HG03442 (cell line): Measurements from ENCODE around the gene PRR33.
"Not testable (repeated sequence)": the region's sequence is repeated elsewhere in the genome, so short reads cannot be mapped to it uniquely, and the experiment has no call there.

Experiments used
- ATAC-seq: cut with Tn5 transposase; IDR thresholded peaks from one replicate; pipeline ENCODE4 v1.9.1; 2021; ENCODE audit warnings: mild to moderate bottlenecking, moderate library complexity; ENCODE audit not compliant: unreplicated experiment

Gene PRR33

DNA sequence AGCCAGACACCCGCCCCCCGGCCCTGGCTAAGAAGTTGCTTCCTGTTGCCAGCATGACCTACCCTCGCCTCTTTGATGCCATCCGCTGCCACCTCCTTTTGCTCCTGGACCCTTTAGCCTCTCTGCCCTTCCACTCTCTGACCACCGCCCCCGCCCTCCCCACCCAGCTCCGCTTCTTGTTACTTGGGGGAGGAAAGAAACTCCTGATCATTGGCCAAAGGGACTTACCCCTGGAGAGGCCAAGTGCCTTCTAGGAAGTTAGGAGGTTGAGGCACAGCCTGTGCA is at the start of gene PRR33:
Gene PRR33 (minus strand): TSS at position 65 of the 285 bp plus-strand sequence. CDS start 1,311 bp downstream, outside the sequence.
- no peak for ATAC-seq

DNA sequence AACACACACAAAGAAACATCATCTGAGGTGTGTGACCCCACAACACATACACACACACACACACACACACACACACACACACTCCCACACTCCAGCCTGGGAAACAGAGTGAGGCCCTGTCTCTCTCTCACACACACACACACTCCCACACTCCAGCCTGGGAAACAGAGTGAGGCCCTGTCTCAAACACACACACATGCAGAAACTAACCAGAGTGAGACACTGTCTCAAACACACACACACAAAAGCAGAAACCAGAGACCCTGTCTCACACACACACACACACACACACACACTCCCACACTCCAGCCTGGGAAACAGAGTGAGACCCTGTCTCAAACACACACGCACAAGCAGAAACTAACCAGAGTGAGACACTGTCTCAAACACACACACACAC is 48.1 kb upstream of the PRR33 start:
- not testable (repeated sequence) for ATAC-seq

DNA sequence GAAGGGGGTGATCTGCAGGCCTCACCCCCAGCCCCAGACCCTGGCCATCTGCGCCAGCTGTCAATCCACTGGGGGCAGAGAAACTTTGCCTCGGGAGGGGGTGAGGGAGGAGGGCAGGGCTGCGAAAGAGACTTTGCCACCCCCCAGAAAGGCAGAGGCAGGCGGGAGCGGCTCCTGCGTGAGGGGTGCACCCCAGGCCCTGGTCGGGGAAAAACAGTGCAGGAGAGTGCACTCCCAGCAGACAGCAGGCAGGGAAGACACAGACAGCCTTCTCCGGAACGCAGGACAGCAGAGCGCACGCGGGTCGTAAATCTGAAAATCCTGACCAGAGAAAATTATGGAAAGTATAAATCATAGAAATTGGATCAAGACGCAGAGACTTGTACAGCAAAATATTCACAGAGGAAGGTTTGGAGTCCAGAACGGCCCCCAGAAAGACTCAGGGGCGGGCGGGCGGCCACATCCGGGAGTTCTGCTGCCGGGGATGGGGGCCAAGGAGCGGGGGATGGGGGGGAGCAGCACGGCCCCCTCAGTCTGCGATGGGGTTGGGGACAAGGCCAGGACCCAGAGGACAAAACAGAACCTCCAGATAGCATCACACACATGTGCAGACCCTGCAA is 47.4 kb upstream of the PRR33 start:
- ATAC-seq = no peak

DNA sequence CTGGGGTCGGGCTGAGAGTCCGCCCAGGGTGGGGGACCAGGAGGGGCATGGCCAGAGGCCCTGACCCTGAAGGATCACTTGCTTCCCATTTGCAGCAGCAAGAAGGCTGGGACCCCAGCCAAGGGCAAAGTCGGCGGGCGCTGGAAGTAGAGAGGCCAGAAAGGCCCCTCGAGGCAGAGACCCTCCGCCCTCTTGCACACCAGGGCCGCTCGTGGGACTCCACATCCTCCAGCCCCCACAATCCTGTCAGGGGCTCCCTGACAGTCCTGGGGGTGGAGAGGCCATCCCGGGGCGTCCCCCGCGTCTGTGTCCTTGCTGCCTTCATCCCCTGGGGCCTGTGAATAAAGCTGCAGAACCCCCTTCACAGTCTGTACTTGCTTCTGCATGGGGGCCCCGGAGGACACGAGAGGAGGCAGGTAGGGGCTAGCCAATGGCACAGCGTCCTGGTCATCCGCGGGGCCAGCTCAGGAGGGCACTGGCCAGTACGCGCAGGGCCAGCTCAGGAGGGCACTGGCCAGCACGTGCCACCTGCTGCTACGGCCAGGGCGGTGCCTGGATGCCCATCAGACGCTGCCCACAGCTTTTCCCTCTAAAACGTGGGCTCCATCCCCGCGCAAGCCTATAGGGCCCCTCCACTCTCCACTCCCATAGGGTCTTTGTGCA is 46.8 kb upstream of the PRR33 start:
- ATAC-seq = no peak

DNA sequence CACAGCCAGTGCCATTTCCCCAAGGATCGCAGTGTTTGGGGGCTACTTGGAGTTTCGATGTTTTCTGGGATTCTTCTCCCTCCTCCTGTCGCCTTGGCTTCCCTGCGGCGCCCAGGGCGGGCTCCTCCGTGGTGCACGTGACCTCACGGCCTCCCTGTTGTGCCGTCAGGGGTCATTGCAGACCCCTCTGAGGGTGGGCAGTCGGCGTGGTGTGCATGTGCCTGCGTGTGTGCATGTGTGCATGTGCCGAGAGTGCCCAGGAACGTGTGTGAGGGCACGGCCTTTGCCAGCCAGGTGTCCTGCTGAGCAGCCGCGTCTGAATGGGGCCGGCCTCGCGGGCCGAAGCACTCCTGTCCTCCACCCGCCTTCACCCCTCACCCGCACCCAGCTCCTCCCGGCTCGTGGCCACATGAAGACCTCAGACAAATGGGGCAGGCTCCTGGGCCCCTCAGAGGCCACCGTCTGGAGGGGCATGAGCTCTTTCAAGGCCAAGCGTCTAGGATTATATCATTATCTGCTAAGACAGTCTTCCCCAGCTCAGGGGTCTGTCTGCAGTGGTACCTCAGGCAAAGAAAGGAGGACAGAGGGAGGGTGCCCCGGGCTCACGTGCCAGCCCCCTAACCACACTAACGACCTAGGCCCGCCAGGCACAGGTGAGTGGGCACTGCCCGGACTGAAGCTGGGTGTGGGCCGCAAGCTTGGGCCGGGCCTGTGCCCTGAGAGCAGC is 46.1 kb upstream of the PRR33 start:
- ATAC-seq = no peak

DNA sequence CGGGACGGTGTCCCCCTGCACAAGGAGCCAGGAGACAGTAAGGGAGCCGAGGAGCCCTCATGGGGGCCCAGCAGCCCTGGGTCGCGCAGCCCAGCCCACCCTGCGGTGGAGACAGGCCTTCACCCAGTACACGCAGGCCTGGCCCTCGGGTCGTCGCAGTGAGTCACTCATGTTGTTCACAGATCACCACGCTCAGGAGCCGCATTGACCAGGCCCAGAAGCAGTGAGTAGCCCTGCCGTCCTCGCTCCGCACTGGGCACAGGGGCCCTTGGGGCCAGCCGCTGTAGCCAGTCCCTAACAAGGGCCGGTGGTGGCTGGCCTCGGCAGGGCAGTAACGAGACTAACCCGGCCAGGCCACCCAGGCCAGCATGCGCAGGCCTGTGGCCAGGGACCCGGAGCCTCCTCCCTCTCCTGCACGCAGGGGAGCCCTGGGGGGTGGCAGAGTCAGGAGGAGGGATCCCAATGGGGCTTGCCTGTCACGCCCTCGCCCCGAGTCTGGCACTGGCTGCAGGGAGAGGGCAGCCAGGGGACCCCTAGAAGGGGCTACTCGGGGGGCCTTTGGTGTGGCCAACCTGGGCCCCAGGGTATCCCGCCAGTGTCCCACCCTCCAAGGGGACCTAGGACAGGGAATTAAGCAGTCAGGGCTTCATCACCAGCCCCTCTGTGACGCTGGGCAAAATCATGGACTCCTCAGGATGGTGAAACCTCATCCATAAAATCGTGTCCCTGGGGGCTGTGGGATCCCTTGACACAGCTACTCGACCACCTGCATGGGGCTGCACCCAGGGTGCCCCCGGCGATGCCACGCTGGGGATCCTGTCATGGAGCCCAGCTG is 45.3 kb upstream of the PRR33 start:
- no peak for ATAC-seq

DNA sequence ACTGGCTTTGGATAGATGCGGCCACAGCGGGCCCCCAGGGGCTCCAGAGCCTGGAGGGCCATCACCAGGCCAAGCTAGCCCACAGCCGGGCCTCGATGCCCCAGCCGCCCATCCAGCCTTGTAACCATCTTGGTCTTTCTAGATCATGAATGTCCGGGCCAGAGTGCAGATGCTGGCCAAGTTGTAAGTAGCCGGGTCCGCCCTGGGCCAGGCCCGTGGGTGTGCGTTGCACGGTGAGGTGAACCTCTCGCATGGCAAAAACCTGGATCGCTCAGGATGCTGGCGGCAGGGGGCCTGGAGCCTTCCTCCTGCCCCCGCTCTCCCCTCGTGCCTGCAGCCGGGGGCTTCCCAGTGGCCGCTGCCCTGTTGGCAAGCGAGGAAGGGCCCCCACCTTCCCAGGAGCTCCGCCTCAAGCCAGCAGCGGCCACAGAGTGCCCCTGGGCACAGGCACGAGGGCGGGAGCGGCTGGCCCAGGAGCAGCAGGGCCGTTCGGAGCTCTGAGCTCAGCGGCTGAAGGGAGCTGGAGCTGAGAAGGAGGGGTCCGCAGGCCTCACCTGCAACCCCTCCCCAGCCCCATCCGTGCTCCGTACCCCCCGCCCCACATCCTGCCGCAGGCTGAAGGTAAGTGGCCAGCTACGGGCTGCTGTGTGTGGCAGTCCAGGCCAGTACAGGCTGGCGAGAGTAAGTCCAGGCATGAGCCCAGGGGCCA is 44.5 kb upstream of the PRR33 start:
- ATAC-seq = no peak

DNA sequence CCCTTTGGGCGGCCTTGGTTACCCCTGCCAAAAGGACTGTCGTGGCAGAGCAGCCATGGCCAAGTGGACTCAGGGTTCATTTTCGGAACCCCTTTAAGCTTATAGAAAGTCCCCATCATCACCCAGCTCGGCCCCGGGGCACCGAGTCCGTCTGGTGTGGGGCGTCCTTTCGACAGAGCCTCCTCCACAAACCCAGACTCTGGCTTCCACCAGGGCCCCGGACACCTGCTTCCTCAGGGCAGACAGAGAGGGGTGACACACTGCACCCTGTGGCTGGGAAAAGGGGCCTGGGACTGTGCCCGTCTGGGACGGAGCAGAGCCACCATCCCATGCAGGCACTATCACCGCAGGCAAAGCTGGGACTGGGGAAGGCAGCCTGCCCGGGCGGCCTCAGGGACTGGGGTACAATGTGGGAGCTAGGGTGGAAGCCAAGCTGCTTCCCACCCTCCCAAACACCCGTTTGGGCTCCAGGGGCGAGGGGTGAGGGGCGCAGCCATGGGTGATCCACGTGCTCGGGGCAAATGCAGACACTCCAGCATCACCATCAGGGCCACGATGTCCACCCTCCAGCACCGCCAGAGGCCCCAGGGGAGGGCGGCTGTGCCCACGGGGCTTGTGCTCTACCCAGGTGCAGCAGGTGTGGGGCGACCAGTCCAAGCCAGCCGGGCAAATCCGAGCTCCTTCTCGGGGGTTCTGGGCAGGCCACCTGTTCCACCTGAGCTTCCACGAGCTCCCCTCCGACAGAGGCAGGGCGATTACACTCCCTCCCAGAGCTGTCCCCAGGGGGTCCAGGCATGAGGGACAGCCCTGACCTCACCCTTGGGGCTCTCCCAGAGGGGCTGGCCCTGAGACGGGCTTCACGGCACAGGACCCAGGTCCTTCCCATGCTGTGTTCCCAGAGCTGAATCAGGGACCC is 43.7 kb upstream of the PRR33 start:
- no peak for ATAC-seq

DNA sequence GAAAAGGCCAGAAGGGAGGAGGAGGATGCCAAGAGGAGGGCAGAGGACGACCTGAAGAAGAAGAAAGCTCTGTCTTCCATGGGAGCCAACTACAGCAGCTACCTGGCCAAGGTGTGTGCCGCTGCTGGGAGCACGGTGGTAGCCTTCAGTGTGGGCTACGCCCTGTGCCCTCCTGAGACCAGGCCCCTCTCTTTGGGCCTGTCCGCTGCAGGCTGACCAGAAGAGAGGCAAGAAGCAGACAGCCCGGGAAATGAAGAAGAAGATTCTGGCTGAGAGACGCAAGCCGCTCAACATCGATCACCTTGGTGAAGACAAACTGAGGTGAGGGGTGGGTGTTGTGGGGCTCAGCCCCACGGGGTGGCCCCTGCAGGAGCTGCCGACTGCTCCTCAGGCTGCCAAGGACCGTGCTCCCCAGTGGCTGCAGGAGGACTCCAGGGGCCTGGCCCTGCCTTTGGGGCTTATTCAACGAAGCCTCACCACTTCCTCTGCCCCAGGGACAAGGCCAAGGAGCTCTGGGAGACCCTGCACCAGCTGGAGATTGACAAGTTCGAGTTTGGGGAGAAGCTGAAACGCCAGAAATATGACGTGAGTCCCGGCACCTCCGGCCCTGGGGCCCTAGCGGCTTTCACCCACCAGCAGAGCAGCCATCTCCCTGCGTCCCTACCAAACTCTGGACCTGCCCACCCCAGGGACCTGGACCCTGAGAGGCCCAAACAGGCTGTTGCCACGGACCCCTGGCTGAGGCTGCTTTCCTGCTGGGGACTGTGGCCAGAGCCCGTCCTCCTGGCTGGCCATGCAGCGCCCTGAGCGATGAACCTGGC is 42.9 kb upstream of the PRR33 start:
- no peak for ATAC-seq

DNA sequence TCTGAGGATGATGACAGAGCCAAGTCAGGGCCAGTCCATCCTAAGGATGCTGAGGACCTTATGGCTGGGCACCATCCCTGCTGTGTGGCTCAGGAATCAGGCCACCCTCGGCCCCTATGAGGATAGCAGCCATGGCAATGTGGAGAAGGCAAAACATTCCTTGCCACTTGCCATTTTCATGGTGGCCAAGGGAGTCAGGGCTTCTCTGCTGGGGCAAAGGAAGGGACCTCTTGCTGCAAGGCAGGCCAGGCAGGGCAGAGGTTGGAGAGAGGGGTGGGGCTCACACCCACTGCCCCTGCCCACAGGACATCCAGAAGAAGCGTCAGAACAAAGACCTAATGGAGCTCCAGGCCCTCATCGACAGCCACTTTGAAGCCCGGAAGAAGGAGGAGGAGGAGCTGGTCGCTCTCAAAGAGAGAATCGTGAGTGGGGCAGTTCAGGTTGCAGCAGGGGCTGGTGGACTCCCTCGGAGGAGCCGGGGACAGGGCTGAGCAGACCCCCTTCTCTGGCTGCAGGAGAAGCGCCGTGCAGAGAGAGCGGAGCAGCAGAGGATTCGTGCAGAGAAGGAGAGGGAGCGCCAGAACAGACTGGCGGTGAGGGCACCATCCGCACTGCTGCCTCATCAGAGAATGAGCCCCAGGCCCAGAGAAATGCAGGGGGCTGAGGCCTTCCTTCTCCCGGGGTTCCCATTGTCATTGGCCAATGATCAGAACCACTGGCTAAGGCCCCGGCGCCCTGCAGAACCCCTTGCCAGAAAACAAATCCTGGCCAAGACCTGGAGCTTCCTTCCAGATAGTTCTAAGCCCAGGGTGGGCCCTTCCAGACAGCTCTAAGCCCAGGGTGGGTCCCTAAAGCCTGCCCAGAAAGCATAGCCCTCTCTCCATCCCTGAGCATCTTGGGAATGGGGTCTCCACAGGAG is 42.0 kb upstream of the PRR33 start:
- ATAC-seq = no peak

DNA sequence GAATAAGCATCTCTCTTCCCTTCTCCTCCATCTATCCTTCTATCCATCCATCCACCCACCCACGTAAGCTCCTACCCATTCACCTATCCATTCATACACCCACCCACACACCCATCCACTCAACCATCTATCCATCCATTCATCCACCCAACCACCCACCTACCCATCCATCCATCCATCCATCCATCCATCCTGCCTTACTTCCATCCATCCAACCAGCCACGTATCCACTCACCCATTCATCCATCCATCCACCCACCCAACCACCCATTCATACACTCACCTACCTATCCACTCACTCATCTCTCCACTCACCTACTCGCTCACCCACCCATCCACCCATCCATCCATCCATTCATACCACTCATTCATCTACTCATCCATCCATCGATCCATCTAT is 41.0 kb upstream of the PRR33 start:
- no peak for ATAC-seq

DNA sequence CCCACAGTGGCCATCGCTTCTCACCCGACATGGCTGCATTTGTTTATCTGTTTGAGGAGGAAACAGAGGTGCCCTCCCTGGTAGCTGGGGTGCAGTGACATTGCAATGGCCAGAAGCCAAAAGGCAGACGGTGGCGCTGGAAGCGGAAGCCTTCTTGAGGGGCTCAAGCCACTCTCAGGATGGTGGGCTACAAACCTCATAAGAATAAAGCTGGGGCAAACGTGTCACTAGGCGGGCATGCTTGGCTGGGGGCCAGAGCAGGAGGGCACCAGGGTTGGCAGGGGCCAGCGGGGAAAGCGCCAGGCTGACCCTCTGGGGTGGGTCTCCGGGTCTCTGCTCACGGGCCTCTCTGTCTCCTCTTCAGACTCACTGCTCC is 40.4 kb upstream of the PRR33 start:
- ATAC-seq = no peak

DNA sequence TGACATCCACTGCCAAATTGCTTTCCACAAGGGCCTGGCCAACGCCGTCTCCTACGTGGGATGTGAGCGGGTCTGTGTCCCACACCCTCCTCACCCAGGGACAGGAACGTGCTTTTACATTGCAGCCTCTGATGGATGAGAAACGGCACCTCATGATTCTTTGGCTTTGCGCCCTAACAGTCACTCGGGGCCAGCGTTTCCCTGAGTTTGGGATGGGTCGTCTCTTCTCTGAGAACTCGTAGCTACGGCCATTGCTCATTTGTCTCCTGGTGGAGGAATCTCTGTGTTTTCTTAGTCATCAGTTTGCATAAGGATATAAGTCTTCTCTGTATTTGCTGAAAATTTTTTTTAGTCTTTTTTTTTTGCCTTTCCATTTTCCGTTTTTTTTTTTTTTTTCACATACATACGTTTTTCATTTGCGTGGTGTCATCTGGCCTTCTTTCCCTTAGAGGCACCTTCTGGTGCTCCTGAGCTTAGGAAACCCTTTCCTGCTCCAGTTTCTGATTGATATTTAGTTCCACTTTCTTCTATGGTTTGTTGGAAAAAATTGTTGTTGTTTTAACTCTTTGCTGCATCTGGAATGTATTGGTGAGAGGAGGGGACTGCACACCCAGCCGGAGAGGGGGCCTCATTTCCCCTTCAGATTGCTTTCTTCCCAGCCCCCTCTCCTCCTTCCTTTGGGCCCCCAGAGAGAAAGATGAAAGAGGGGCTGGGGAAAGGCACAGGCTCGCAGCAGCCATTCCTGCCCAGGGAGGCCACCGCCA is 39.8 kb upstream of the PRR33 start:
- no peak for ATAC-seq

DNA sequence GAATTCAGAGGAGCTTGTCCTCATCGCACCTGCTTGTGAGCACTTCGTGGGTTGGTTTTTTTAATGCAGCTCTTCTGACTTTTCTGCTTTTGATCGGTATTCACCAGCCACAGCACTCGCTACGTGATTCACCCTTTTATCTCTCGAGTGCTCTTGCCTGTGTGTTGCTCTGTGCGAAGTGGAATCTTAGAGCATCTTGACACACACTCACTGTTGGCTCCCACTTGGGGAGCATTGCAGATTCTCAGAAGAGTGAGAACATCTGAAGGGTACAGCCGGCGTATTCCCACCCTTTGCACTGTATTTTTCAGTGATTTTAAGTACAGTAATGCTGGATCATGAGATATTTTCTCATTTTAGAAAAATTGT is 38.8 kb upstream of the PRR33 start:
- ATAC-seq = no peak

DNA sequence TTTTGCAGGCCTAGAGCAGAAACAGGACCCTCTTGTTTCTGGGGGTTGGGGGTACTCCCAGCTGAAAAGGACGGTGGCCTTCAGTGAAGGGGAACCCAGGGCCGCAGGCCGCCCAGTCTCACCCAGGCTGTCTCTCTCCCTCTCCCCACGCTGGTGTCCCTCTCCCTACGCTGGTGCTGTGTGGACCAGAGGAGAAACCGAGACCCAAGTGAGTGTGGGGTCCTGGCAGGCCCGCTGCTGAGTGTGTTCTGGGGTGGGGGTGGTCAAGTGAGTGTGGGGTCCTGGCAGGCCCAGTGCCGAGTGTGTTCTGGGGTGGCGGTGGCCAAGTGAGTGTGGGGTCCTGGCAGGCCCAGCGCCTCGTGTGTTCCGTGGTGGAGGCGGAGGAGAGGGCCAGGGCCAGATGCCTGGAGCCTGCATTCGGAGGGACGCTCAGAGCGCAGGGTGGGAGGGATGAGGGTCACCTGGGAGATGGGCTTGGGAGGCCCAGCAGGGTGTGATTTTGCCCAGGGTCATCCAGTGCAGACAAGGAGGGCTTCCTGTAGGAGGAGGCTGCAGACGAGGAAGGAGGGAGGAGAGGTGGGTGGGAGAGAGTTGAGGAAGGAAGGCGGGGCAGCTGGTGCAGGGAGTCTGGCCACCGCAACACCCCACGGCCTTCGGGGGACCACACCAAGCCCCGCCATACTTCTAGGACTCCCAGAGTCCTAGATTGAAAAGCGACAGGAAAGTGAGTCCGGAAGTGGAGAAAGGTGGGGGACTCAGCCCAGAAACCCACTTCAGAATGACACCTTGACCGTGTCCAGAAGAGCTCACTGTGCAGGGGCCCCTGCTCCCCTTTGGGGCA is 38.1 kb upstream of the PRR33 start:
- ATAC-seq = no peak

DNA sequence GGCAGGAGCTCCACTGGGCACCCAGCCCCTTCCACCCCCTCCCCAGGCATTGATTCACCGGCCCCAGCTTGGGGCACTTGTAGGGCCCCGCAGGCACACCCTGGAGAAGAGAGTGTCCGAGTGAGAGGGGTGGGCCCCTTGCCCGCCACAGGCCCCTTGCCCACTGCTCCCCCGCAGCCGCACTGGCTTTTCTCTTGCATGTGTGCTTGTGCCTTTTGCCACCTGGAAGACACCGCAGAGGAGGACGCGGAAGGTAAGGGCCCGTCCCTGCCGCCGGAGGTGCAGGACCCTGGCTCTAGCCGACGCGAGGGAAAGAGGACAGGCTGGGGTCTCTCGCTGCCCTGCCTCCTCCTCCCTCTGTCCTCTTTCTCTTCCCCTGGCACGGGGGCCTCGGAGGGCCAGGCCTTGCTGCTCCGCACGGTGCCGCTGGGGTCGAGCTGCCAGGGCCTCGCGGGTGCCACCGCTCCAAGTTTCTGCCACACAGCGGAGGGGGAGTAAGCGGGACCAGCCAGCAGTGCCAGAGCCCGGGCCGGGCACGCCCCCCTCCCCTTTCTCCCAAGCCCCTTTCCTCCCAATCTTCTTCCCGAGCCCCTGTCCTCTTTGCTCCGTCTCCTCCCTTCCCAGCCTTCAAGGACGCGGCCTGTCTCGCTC is 37.3 kb upstream of the PRR33 start:
- ATAC-seq = no peak
